Measurements from ENCODE around the gene ASF1B.

GRCh38 chr19:14135985-14136508, 342 bp downstream of the ASF1B start:
- no peak for TF ChIP-seq CTCF (IDR thresholded peaks at IDR 0.05; ENCODE audit: low read depth, low read length, poor library complexity, severe bottlenecking)
- no peak for TF ChIP-seq EZH2phosphoT487 (IDR thresholded peaks at IDR 0.05; ENCODE audit: borderline replicate concordance, low read length)

Data from DOHH2 (cell line).